ENCODE data around the gene ADAMTSL1.

ADAMTSL1 gene

DNA sequence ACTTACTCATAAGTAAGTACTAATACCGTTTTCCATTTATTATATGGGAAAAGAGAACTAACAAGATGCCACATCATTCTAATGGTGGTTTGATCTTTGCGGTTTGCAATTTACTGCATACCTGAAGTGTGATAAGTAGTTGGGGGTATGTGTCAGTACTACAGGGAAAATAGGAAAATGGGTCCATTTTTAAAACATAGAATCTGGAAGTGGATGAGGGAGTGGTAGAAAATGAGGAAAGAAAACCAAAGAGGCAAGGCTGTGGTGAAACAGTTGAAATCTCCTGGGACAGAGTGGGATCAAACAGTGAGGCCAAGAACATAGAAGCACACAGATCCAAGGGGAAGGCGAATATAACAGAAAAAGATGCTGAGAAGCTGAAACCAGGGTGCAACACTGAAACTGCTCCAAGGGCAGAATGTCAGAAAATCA is 6.7 kb downstream of the ADAMTSL1 start:
- no peaks in the 10 kb centered on the region for H3K36me3 ChIP-seq (ENCODE audit: control insufficient read depth in 5 of 5, insufficient read depth in 5 of 5, low read length in 5 of 5)

DNA sequence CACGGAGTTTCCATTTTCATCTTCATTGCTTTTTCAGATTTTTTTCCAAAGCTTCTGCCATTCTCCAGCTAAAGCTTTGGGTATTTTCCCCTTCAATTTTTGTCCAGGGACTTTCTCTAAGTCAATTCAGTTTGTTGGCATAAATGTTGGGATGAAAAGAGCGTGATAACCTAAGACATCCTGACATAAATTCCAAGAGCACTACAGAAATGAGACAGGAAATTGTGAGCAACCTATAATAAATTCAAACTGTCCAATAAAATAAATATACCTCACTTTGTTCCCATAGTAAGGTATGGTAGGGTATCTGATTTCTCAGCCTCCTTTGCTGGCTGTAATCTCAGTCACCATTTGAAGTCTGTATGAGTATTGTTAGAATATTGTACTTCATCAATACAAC is 8.4 kb downstream of the ADAMTSL1 start:
- H3K4me3 ChIP-seq (ENCODE audit: low read depth in 1 of 5, low read length in 5 of 5) = no peak overlapping the region
- H3K9me3 ChIP-seq (ENCODE audit: control insufficient read depth in 5 of 5, low read length in 5 of 5) = no peaks in the 10 kb centered on the region
- no peak overlapping the region for H3K27ac ChIP-seq (ENCODE audit: low read depth, low read length)
- H3K9ac ChIP-seq (ENCODE audit: low read length in 5 of 5) = no peak overlapping the region
- peaks cover 0 to 7% (median 2%) of the 10 kb centered on the region in 5 donors for H3K4me1 ChIP-seq (ENCODE audit: control insufficient read depth in 5 of 5, insufficient read depth in 5 of 5, low read length in 5 of 5)
- H3K36me3 ChIP-seq (ENCODE audit: control insufficient read depth in 5 of 5, insufficient read depth in 5 of 5, low read length in 5 of 5) = no peaks in the 10 kb centered on the region
- peaks cover 0 to 6% (median 0%) of the 10 kb centered on the region in 5 donors for H3K27me3 ChIP-seq (ENCODE audit: control insufficient read depth in 5 of 5, insufficient read depth in 4 of 5, low read length in 5 of 5)

More for the DNA sequence above, 6.7 kb downstream of the ADAMTSL1 start:
- Histone ChIP-seq H3K9ac (ENCODE audit: low read length in 5 of 5) (no peak overlapping the region), H3K9me3 (ENCODE audit: control insufficient read depth in 5 of 5, low read length in 5 of 5) (no peaks in the 10 kb centered on the region), H3K27me3 (ENCODE audit: control insufficient read depth in 5 of 5, insufficient read depth in 4 of 5, low read length in 5 of 5) (peaks cover 0 to 6% (median 0%) of the 10 kb centered on the region in 5 donors), H3K27ac (ENCODE audit: low read depth, low read length) (no peak overlapping the region), H3K4me1 (ENCODE audit: control insufficient read depth in 5 of 5, insufficient read depth in 5 of 5, low read length in 5 of 5) (peaks cover 0 to 4% (median 0%) of the 10 kb centered on the region in 5 donors), H3K4me3 (ENCODE audit: low read depth in 1 of 5, low read length in 5 of 5) (no peak overlapping the region)

DNA sequence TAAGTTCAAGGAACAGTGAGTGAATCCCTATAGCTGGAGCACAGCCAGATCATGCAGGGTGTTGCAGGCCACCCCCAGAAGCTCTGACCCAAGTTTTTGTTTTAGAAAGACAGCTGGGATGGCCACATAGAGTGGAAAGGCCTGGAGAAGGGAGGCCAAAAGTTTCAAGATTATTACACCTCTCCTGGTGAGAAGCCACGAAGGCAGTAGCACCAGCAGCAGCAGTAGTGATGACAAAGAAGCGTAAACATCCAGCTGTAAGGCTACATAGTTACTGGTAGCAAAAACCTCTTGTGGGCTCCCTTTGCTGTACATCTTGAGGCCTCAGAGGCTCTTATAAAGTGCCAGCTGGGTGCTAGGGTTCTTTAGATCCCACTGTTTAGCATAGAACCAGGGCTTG is 11.8 kb downstream of the ADAMTSL1 start:
- Histone ChIP-seq H3K36me3 (ENCODE audit: control insufficient read depth in 5 of 5, insufficient read depth in 5 of 5, low read length in 5 of 5) (no peaks in the 10 kb centered on the region), H3K27ac (ENCODE audit: low read depth, low read length) (no peak overlapping the region), H3K4me3 (ENCODE audit: low read depth in 1 of 5, low read length in 5 of 5) (no peak overlapping the region), H3K4me1 (ENCODE audit: control insufficient read depth in 5 of 5, insufficient read depth in 5 of 5, low read length in 5 of 5) (peaks cover 0 to 11% (median 9%) of the 10 kb centered on the region in 5 donors), H3K27me3 (ENCODE audit: control insufficient read depth in 5 of 5, insufficient read depth in 4 of 5, low read length in 5 of 5) (peaks cover 0 to 4% (median 0%) of the 10 kb centered on the region in 5 donors), H3K9ac (ENCODE audit: low read length in 5 of 5) (no peak overlapping the region), H3K9me3 (ENCODE audit: control insufficient read depth in 5 of 5, low read length in 5 of 5) (no peaks in the 10 kb centered on the region)

DNA sequence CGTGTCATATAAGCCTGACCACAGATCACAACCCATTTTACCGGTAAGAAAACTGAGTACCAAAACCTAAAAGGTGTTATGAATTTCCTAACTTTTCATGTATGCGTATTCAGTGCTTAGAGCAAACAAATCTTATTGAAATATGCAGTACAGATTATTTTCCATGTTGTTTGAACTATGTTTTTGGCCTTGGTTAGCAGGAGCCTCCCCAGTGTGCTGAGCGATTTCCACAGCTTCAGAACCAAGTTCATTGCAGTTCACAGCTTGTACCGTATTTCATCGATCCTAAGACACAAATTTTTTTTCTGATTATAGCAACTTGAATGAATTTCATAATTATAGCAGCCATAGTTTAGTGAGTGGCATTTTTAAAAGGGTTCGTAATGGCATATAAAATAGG is 13.7 kb downstream of the ADAMTSL1 start:
- H3K27ac ChIP-seq (ENCODE audit: low read depth, low read length) = no peak overlapping the region
- no peak overlapping the region for H3K9ac ChIP-seq (ENCODE audit: low read length in 5 of 5)
- H3K4me3 ChIP-seq (ENCODE audit: low read depth in 1 of 5, low read length in 5 of 5) = no peak overlapping the region
- no peaks in the 10 kb centered on the region for H3K36me3 ChIP-seq (ENCODE audit: control insufficient read depth in 5 of 5, insufficient read depth in 5 of 5, low read length in 5 of 5)
- H3K9me3 ChIP-seq (ENCODE audit: control insufficient read depth in 5 of 5, low read length in 5 of 5) = no peaks in the 10 kb centered on the region
- H3K27me3 ChIP-seq (ENCODE audit: control insufficient read depth in 5 of 5, insufficient read depth in 4 of 5, low read length in 5 of 5) = peaks cover 0 to 4% (median 0%) of the 10 kb centered on the region in 5 donors
- peaks cover 0 to 13% (median 9%) of the 10 kb centered on the region in 5 donors for H3K4me1 ChIP-seq (ENCODE audit: control insufficient read depth in 5 of 5, insufficient read depth in 5 of 5, low read length in 5 of 5)

DNA sequence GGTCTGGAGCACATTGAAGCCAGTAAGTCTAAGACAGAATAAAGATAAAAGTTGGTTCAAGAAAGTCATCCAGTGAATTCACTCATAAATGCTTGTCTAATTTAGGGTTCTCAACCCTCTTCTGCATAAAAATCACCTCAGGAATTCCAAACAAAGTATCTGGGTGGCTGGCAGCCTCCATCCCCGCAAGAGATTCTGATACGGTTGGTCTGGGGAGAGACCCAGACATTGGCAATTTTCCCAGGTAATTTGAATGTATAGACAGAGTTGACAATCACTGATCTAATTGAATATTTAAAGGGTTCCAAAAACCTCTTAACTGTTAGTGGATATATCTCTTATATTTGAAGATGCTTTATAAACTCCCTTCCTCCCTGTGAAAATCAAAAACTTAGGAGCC is 14.9 kb downstream of the ADAMTSL1 start:
- Histone ChIP-seq H3K27me3 (ENCODE audit: control insufficient read depth in 5 of 5, insufficient read depth in 4 of 5, low read length in 5 of 5) (peaks cover 0 to 4% (median 0%) of the 10 kb centered on the region in 5 donors), H3K27ac (ENCODE audit: low read depth, low read length) (no peak overlapping the region), H3K9me3 (ENCODE audit: control insufficient read depth in 5 of 5, low read length in 5 of 5) (no peaks in the 10 kb centered on the region), H3K4me3 (ENCODE audit: low read depth in 1 of 5, low read length in 5 of 5) (no peak overlapping the region), H3K9ac (ENCODE audit: low read length in 5 of 5) (no peak overlapping the region), H3K4me1 (ENCODE audit: control insufficient read depth in 5 of 5, insufficient read depth in 5 of 5, low read length in 5 of 5) (peaks cover 0 to 13% (median 9%) of the 10 kb centered on the region in 5 donors), H3K36me3 (ENCODE audit: control insufficient read depth in 5 of 5, insufficient read depth in 5 of 5, low read length in 5 of 5) (no peaks in the 10 kb centered on the region)

DNA sequence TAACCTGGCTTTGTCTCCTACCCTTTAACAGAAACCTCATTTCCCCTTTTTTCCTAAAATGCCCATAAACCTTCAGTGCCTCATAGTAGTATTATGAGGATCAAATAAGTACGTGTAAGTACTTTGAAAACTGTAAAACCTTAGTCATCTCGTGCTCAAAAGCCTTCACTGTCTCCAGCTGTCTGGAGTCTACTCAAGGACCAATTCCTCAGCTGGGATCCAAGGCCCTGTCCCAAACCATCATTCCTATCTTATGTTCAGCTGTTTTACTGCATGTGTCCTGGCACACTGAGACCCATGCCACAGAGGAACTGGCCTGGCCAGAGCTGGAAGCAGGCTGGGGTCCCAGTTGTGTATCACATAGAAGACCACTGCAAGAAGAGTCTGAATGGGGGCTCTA is 15.9 kb downstream of the ADAMTSL1 start:
- Histone ChIP-seq H3K9me3 (ENCODE audit: control insufficient read depth in 5 of 5, low read length in 5 of 5) (no peaks in the 10 kb centered on the region), H3K27me3 (ENCODE audit: control insufficient read depth in 5 of 5, insufficient read depth in 4 of 5, low read length in 5 of 5) (peaks cover 0 to 4% (median 0%) of the 10 kb centered on the region in 5 donors), H3K9ac (ENCODE audit: low read length in 5 of 5) (no peak overlapping the region), H3K27ac (ENCODE audit: low read depth, low read length) (peak overlapping the region; percentile 59), H3K36me3 (ENCODE audit: control insufficient read depth in 5 of 5, insufficient read depth in 5 of 5, low read length in 5 of 5) (no peaks in the 10 kb centered on the region), H3K4me3 (ENCODE audit: low read depth in 1 of 5, low read length in 5 of 5) (no peak overlapping the region), H3K4me1 (ENCODE audit: control insufficient read depth in 5 of 5, insufficient read depth in 5 of 5, low read length in 5 of 5) (peaks cover 0 to 13% (median 9%) of the 10 kb centered on the region in 5 donors)

DNA sequence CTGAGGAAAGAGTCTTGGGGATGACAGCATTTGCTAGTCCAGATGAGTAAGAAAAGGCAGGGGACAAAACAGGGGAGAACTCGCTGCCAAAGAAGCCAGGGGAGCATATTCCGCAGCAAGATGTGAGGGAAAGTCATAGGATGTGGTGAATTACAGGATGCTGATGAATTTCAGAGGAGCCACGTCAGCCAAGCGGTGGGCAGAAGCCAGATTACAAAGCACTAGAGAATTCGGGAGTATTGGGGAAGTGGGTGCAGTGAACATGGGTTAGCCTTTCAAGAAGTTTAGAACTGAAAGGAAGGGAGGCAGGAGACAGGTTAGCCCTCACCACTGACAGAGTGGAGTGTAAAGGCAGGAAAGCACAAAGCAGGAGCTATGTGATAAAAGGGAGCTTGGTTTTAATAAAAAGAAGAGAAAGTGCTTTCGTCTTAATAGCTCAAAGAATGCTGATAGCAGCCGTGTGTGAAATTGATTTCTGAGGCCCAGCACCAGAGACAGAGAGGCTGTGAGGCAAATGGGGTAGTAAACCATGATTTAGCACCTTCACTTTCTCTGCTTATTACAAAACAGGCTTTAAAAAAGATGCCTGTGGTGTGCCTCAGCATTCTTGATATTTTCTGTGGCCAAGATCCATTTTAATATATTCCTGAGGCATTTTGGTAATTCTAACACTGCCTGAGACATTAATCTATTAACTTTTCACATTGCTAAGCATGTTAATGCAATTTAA is 16.9 kb downstream of the ADAMTSL1 start:
- H3K27me3 ChIP-seq (ENCODE audit: control insufficient read depth in 5 of 5, insufficient read depth in 4 of 5, low read length in 5 of 5) = peaks cover 0 to 4% (median 0%) of the 10 kb centered on the region in 5 donors
- no peaks in the 10 kb centered on the region for H3K36me3 ChIP-seq (ENCODE audit: control insufficient read depth in 5 of 5, insufficient read depth in 5 of 5, low read length in 5 of 5)
- no peaks in the 10 kb centered on the region for H3K9me3 ChIP-seq (ENCODE audit: control insufficient read depth in 5 of 5, low read length in 5 of 5)
- H3K27ac ChIP-seq (ENCODE audit: low read depth, low read length) = peak overlapping the region; percentile 59
- H3K4me3 ChIP-seq (ENCODE audit: low read depth in 1 of 5, low read length in 5 of 5) = peak overlapping the region in 1 of 5 donors; percentile 24
- H3K4me1 ChIP-seq (ENCODE audit: control insufficient read depth in 5 of 5, insufficient read depth in 5 of 5, low read length in 5 of 5) = peaks cover 0 to 13% (median 9%) of the 10 kb centered on the region in 5 donors
- no peak overlapping the region for H3K9ac ChIP-seq (ENCODE audit: low read length in 5 of 5)

DNA sequence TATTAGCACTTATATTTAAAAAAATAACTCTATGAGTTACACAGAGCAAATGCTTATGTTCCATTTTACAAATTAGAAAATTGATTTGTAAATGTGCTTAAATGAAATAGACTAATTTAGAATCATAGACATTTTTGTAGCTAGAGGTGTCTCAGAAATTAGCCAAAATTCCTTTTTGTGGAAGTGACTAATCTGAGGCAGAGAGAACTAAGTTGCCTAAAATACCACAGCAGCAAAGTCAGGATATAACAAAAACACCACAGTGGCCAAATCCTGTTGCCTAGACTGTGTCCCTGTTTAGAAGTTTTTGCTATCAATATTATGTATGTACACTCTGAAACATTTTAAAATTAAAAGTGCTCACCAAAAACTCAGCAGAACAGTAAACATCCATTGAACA is 18.7 kb downstream of the ADAMTSL1 start:
- peaks cover 0 to 4% (median 0%) of the 10 kb centered on the region in 5 donors for H3K27me3 ChIP-seq (ENCODE audit: control insufficient read depth in 5 of 5, insufficient read depth in 4 of 5, low read length in 5 of 5)
- H3K4me3 ChIP-seq (ENCODE audit: low read depth in 1 of 5, low read length in 5 of 5) = no peak overlapping the region
- peaks cover 0 to 10% (median 5%) of the 10 kb centered on the region in 5 donors for H3K4me1 ChIP-seq (ENCODE audit: control insufficient read depth in 5 of 5, insufficient read depth in 5 of 5, low read length in 5 of 5)
- no peak overlapping the region for H3K27ac ChIP-seq (ENCODE audit: low read depth, low read length)
- H3K9me3 ChIP-seq (ENCODE audit: control insufficient read depth in 5 of 5, low read length in 5 of 5) = no peaks in the 10 kb centered on the region
- H3K9ac ChIP-seq (ENCODE audit: low read length in 5 of 5) = no peak overlapping the region
- no peaks in the 10 kb centered on the region for H3K36me3 ChIP-seq (ENCODE audit: control insufficient read depth in 5 of 5, insufficient read depth in 5 of 5, low read length in 5 of 5)

DNA sequence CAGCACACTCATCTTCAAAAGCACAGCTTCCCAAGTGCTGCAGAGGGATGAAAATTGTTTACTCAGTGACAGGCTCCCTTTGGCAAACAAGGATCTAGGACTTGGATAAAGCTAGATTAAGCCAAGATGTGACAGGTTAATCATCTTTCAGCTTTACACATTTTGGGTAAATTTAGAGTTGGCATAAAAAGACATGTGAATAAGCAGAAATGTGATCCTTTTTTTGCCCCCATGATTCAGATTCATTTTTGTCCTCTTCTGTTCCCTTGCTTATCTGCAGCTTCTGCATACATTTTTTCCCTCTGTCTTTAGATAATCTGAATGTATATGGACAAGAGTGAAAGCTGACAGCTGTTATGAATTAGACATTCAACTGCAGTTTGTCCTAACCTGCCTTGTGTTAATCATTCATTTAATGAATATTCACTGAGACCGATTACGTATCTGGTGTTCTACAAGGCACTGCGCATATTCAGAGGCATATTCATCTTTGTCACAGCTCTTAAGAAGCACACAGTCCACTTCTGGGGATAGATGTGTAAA is 19.6 kb downstream of the ADAMTSL1 start:
- no peak overlapping the region for H3K4me3 ChIP-seq (ENCODE audit: low read depth in 1 of 5, low read length in 5 of 5)
- H3K9me3 ChIP-seq (ENCODE audit: control insufficient read depth in 5 of 5, low read length in 5 of 5) = no peaks in the 10 kb centered on the region
- H3K4me1 ChIP-seq (ENCODE audit: control insufficient read depth in 5 of 5, insufficient read depth in 5 of 5, low read length in 5 of 5) = peaks cover 0 to 7% (median 0%) of the 10 kb centered on the region in 5 donors
- no peak overlapping the region for H3K27ac ChIP-seq (ENCODE audit: low read depth, low read length)
- peaks cover 0 to 4% (median 0%) of the 10 kb centered on the region in 5 donors for H3K27me3 ChIP-seq (ENCODE audit: control insufficient read depth in 5 of 5, insufficient read depth in 4 of 5, low read length in 5 of 5)
- H3K36me3 ChIP-seq (ENCODE audit: control insufficient read depth in 5 of 5, insufficient read depth in 5 of 5, low read length in 5 of 5) = no peaks in the 10 kb centered on the region
- H3K9ac ChIP-seq (ENCODE audit: low read length in 5 of 5) = no peak overlapping the region

DNA sequence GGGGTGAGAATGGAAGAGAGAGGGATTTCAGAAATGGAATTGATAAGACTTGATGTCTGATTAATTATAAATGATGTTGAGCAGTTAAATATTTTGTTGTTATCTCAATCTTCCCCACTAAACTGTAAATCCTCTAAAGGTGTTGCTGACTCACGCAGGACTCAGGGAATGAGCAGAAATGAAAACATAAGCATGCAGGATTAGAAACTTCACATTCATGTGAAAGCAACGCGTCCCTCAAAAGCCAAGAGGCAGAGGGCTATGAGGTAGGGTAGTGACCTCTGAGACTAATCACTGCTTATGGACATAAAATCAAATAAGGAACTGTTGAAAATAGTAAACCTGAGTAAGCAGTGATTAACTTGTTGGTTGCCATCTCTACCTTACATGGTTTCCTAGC is 21.1 kb downstream of the ADAMTSL1 start:
- Histone ChIP-seq H3K27me3 (ENCODE audit: control insufficient read depth in 5 of 5, insufficient read depth in 4 of 5, low read length in 5 of 5) (peaks cover 0 to 2% (median 0%) of the 10 kb centered on the region in 5 donors), H3K9me3 (ENCODE audit: control insufficient read depth in 5 of 5, low read length in 5 of 5) (no peaks in the 10 kb centered on the region), H3K9ac (ENCODE audit: low read length in 5 of 5) (no peak overlapping the region), H3K4me3 (ENCODE audit: low read depth in 1 of 5, low read length in 5 of 5) (no peak overlapping the region), H3K27ac (ENCODE audit: low read depth, low read length) (no peak overlapping the region), H3K36me3 (ENCODE audit: control insufficient read depth in 5 of 5, insufficient read depth in 5 of 5, low read length in 5 of 5) (no peaks in the 10 kb centered on the region), H3K4me1 (ENCODE audit: control insufficient read depth in 5 of 5, insufficient read depth in 5 of 5, low read length in 5 of 5) (peaks cover 0 to 5% (median 0%) of the 10 kb centered on the region in 5 donors)

Measured in subcutaneous abdominal adipose tissue (tissue), 5 donors.